KOPT-K1 (cell line): ENCODE measurements around the gene TCERG1L.
"Not testable (repeated sequence)": the region's sequence is repeated elsewhere in the genome, so short reads cannot be mapped to it uniquely, and the experiment has no call there.

Experiments used
- H3K27ac ChIP-seq: fragments of 200-600 bp; sonication (generic); 2 replicates; pipeline ENCODE4 v1.5.1; 2016; ENCODE audit warnings: antibody characterized with exemption, mild to moderate bottlenecking, low read depth, low read length; ENCODE audit not compliant: poor library complexity, severe bottlenecking
- H3K36me3 ChIP-seq: fragments of 200-600 bp; sonication (generic); 2 replicates; pipeline ENCODE4 v1.5.1; 2017; ENCODE audit warnings: antibody characterized with exemption, mild to moderate bottlenecking, low read length, moderate library complexity; ENCODE audit not compliant: insufficient read depth
- H3K9me3 ChIP-seq: fragments of 200-600 bp; sonication (generic); 2 replicates; pipeline ENCODE4 v1.5.1; 2017; ENCODE audit warnings: antibody characterized with exemption, low read length, mild to moderate bottlenecking; ENCODE audit not compliant: insufficient read depth, poor library complexity, severe bottlenecking

The TCERG1L gene

GRCh38 chr10:131109291-131109690, 202.2 kb downstream of the TCERG1L start:
- Histone ChIP-seq H3K9me3 (peaks cover 14% of the 10 kb centered on the region), H3K36me3 (no peaks in the 10 kb centered on the region), H3K27ac (no peak overlapping the region)

DNA sequence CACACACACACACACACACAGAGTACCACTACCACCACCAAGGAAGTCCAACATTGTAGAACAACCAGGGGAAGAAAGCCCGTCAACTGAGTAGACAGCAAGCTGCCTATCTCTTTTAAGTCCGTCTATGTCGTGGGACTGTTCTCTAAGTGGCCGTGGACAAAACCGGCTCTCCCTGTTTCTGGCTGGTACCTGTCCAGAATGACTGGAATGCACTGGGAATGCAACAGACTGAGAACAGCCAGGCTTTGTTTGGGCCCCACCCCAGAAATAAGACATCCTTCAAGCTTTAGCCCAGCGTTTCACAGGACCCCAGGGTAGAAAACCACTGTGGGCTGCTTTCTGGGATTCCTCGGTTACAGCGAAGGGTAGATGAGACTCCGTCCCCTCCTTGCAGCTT, 203.6 kb downstream of the TCERG1L start:
- Histone ChIP-seq H3K36me3 (no peaks in the 10 kb centered on the region), H3K27ac (no peak overlapping the region), H3K9me3 (peaks cover 14% of the 10 kb centered on the region)

DNA sequence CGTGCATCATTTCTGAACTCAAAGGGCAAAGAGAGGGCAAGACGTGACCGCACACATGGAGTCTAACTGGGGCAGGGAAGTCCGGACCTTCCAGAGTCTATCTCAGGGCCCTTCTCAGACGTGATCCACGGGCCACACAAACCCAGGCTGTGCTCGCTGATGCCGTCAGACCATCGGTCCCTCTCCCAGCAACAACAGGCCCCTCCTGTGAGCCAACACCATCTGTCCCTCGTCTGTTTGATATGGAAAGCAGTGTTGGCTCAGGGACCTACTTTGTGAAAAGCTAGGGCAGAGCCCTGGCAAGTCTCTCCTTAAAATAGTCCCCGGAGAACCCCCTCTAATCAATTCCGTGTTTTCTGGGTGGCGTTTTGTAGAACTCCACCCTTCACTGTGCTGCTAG, 208.8 kb downstream of the TCERG1L start:
- no peak overlapping the region for H3K27ac ChIP-seq
- peaks cover 2% of the 10 kb centered on the region for H3K9me3 ChIP-seq

GRCh38 chr10:131102147-131102546, 209.4 kb downstream of the TCERG1L start:
- Histone ChIP-seq H3K36me3 (no peaks in the 10 kb centered on the region), H3K9me3 (no peaks in the 10 kb centered on the region), H3K27ac (no peak overlapping the region)

More for the DNA sequence above, 208.8 kb downstream of the TCERG1L start:
- H3K36me3 ChIP-seq: no peaks in the 10 kb centered on the region

DNA sequence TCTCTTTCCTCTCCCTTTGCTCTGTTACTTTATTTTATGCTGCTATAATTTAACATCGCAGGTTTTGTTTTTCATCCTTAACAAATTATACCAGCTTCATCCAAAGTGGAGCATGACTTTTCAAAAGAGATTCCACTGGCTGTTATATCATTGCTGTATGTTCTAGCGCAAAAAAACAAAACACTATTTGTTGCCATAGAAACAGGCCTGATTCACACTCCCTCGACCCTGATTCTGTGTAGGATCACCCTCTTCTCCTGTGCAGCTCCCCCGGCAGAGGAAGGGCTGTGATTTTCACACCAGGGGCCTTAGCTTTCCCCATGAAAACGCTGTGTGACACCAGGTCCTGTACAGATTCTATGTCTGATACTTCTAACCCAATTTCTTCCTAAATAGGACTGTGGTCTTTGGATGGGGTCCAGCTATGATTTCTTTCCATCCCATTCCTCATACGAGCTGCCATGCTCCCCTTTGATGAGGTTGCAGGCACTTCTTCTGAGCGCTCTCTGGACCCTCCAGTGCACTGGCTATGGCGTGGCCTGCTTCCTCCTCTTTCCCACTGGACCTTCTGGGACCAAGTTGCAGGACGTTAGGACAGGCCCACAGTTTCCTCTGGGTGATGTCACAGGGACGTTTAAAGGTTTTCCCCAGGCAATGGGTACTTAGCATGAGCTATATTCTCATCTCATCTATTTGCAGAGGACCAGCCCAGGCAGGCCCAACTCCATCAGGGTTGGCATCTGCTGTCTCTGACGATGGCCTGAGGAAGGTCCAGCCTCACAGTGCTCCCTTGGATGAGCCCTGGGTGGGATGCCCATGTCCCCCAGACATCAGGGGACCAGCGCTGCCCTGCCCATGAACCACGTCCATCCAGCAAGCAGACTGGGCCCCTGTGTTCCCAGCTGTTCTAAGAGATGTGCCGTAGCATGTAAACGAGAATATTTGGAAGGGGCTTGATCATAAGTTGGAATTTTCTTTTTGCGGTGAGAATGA, 210.8 kb downstream of the TCERG1L start:
- not testable (repeated sequence) for H3K9me3 ChIP-seq, H3K27ac ChIP-seq, H3K36me3 ChIP-seq

DNA sequence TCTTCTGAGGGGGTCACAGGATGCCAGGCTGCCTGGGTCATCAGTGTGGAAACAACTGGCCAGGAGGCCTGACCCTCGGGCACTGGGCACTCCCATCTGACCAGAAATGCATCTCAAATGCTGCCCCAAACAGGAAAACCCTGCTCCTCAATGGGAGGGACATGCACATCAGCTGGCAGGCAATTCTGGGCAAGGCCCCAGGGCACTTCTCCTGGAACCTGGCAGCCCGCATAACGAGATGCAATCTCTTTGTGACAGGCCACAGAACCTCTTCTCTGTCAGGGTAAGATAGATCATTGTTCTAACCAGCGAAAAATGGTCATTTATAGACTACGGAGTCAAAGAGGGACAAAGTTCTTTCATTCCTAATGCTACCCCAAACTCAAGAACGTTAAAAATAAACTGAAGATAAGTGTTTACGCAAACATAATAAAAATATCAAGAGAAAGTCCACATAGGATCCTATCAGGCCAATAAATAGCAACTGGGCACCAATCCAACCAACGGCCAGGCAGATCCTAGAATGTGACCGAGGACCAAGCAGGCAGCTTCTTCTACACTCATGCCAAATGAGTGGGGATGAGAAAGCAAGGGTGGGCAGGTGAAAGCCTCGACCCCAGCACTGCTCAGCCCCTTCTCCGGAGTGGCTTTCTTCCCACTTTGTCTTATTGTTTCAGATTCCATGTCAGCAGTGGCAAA, 212.3 kb downstream of the TCERG1L start:
- no peak overlapping the region for H3K27ac ChIP-seq
- H3K9me3 ChIP-seq: no peaks in the 10 kb centered on the region
- H3K36me3 ChIP-seq: no peaks in the 10 kb centered on the region

GRCh38 chr10:131098416-131098952, 213.0 kb downstream of the TCERG1L start:
- Histone ChIP-seq H3K9me3 (no peaks in the 10 kb centered on the region), H3K27ac (no peak overlapping the region), H3K36me3 (no peaks in the 10 kb centered on the region)

DNA sequence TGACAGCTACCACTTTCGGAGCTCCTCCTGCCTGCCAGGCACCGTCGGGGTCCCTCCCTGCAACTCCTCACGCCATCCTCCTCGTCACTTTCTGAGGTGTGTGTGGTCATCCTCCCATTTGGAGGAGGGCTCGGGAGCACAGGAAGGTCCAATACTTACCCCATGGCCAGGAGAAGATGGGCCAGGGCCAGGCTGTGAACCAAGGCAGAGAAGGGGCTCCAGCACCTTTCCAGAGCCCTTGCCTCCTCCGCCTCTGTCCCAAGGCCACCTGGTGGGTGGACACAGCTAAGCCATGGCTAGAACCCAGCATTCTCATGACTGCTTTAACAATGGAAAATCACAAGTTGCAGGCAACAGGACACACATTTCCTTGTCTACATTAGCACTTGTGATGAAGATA, 215.5 kb downstream of the TCERG1L start:
- no peaks in the 10 kb centered on the region for H3K36me3 ChIP-seq
- H3K27ac ChIP-seq: no peak overlapping the region
- H3K9me3 ChIP-seq: no peaks in the 10 kb centered on the region

GRCh38 chr10:131095313-131095580, 216.3 kb downstream of the TCERG1L start:
- Histone ChIP-seq H3K27ac (no peak overlapping the region), H3K9me3 (no peaks in the 10 kb centered on the region), H3K36me3 (no peaks in the 10 kb centered on the region)

GRCh38 chr10:131094527-131095312, 216.8 kb downstream of the TCERG1L start:
- Histone ChIP-seq H3K36me3 (no peaks in the 10 kb centered on the region), H3K27ac (no peak overlapping the region), H3K9me3 (no peaks in the 10 kb centered on the region)

GRCh38 chr10:131093795-131094366, 217.6 kb downstream of the TCERG1L start:
- H3K27ac ChIP-seq: no peak overlapping the region
- H3K36me3 ChIP-seq: no peaks in the 10 kb centered on the region
- H3K9me3 ChIP-seq: no peaks in the 10 kb centered on the region

DNA sequence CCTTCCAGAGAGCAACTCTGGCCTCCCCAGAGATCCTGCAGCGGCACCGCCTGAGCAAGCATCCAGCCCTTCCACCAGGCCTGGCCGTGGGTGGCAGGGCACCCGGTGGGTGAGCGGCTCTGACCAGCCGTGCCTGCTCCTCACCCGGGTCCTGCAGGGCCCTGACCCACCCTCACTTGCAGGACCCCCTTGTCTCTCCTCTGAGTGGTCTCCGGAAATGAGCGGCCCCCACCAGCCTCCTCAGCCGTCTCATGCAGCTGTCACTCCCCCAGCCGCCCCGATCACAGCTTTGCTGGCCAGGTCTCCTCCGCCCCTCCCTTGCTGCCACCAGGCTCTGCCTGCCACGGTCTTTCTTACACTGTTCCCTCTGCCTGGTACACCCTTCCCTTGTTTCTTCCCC, 218.2 kb downstream of the TCERG1L start:
- Histone ChIP-seq H3K9me3 (no peaks in the 10 kb centered on the region), H3K36me3 (no peaks in the 10 kb centered on the region), H3K27ac (no peak overlapping the region)

DNA sequence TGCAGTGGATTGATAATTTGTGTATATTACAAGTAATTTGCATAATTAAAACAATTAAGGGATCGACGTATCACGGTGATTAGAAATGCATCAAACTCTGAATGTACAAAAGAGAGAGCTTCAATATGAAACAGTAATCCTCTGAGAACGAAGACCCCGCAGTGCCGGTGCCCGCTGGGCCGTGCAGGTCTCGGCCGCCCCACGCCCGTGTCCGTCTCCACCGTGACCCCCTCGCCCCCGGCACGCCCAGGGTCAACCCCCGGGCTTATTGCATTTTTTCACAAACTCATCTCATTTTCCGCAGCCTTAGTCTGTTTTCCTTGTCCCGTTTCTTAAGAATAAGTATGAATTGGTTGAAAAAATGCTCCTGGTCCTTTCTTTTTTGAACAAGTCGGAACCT, 218.6 kb downstream of the TCERG1L start:
- no peaks in the 10 kb centered on the region for H3K9me3 ChIP-seq
- no peak overlapping the region for H3K27ac ChIP-seq
- H3K36me3 ChIP-seq: no peaks in the 10 kb centered on the region

- Histone ChIP-seq H3K9me3 (no peaks in the 10 kb centered on the region), H3K36me3 (no peaks in the 10 kb centered on the region), H3K27ac (no peak overlapping the region)
Observed at GRCh38 chr10:131092386-131092785, 219.1 kb downstream of the TCERG1L start.

DNA sequence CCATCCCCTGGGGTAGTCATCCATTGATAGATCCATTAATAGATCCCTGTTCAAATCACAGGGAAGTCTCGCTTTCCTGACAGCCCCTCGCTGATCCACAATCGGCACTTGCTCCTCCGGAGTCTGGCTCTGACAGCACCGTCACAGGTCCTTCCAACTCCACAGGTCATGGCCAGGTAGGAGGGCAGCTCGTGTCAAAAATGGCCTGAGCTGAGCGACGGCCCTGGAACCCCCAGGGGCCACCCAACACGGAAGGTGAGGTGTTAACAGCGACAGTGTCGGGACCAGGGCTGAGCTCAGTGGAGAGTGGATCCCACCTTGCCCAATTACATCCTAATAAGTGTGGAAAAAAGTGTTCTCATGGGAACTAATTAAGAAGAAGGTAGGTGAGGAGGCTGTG, 219.8 kb downstream of the TCERG1L start:
- H3K27ac ChIP-seq: no peak overlapping the region
- H3K36me3 ChIP-seq: no peaks in the 10 kb centered on the region
- H3K9me3 ChIP-seq: no peaks in the 10 kb centered on the region
